ENCODE measurements around the gene TSPAN5.
A peak's percentile ranks its signal among the peaks of the same experiment; 100 is the strongest.

The TSPAN5 gene

GRCh38 chr4:98572697-98573096 is 85.7 kb downstream of the TSPAN5 start:
- Mint-ChIP-seq H3K27ac (no peak overlapping the region), H3K9me3 (no peaks in the 10 kb centered on the region), H3K27me3 (no peaks in the 10 kb centered on the region), H3K4me3 (no peak overlapping the region), H3K36me3 (peaks cover 11% of the 10 kb centered on the region), H3K4me1 (peaks cover 32% of the 10 kb centered on the region)

DNA sequence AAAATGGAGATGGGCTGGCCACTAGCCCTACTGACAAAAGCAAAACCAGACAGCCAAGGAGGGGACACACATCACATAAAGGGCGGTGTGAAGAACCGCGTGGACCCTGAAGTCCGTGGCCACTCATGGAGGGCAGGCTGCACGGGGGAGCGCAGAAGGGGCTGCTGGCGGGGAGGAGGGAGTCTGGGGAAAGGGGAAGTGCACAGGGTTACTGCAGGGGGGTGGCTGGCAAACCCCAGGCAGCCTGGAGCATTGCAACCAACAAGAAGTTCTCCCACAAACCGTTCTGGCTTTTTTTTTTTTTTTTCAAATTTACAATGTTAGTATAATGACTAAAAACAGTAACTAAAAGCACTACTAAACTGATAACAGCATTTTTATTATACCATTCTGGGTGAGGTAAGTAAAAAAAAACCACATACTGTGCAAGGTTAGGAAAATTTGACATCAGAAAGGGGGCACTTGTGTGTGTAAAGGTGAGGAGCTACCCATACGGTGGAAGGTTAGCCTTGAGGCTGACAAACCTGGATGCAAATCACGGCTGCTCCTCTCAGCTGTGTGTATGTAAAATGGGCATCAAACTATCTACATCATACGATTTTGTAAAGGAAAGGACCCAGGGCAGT is 87.1 kb downstream of the TSPAN5 start:
- H3K9me3 Mint-ChIP-seq = no peaks in the 10 kb centered on the region
- H3K27ac Mint-ChIP-seq = no peak overlapping the region
- no peak overlapping the region for H3K4me3 Mint-ChIP-seq
- no peaks in the 10 kb centered on the region for H3K27me3 Mint-ChIP-seq
- H3K4me1 Mint-ChIP-seq = peaks cover 28% of the 10 kb centered on the region
- H3K36me3 Mint-ChIP-seq = peaks cover 9% of the 10 kb centered on the region

- peaks cover 38% of the 10 kb centered on the region for H3K4me1 Mint-ChIP-seq
- peak overlapping the region; percentile 48 for H3K4me3 Mint-ChIP-seq
- H3K9me3 Mint-ChIP-seq = no peaks in the 10 kb centered on the region
- peak overlapping the region; percentile 88 for H3K27ac Mint-ChIP-seq
- H3K36me3 Mint-ChIP-seq = peaks cover 7% of the 10 kb centered on the region
- no peaks in the 10 kb centered on the region for H3K27me3 Mint-ChIP-seq
Observed at GRCh38 chr4:98570151-98570797, 88.1 kb downstream of the TSPAN5 start.

DNA sequence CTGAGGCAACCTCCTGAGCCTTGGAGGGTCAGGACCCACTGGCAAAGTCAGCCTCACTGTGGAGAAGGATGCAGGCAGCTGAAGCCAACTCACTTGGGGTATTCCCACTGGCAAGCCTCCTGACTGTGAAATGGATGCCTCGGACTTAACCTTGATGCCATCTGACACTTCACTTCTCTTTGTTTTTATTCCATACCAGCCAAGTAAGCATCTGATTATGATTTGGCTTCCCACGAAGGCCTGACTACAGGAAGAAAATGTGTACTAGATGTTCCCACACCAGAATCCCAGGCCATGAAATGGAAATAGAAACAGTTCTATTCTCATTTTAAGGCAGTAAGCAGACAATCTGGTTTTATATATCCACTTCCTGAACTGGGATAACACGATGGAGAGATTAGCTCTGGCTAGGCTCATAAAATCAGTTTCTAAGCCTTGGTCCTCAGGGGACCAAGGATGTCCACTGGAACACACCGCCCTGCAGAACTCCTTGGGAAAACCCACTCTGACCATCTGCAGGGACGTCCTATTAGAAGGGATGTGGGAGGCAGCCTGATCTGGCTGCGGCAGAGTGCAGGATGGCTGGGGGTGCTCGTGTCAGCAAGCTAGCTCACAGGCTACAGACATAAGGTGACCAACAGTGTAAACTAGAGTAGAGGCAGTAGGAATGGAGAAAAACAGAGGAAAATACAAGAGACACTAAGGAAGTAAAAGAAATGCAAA is 89.3 kb downstream of the TSPAN5 start:
- H3K4me3 Mint-ChIP-seq = no peak overlapping the region
- no peak overlapping the region for H3K27ac Mint-ChIP-seq
- no peaks in the 10 kb centered on the region for H3K27me3 Mint-ChIP-seq
- H3K36me3 Mint-ChIP-seq = peaks cover 2% of the 10 kb centered on the region
- H3K4me1 Mint-ChIP-seq = peaks cover 39% of the 10 kb centered on the region
- H3K9me3 Mint-ChIP-seq = no peaks in the 10 kb centered on the region

DNA sequence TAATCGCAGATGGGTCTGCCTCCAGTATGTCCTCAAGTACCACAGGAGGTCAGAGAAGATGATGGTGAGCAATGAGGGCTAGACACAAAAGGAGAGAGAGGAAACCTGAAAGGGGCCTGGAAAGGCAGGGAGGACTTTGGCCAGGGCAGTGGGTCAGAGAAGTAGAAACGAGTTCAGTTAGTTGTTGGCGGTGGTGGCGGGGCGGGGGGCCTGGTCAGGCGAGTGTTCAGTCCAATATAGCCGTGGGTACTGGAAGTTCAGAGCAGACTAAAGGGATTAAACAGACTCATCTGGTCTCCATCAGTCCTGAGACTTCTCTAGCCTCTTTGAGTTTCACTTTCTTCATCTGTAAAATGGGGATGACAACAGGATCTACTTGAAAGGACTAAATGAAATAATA is 90.8 kb downstream of the TSPAN5 start:
- Mint-ChIP-seq H3K4me3 (no peak overlapping the region), H3K36me3 (peaks cover 1% of the 10 kb centered on the region), H3K4me1 (peaks cover 37% of the 10 kb centered on the region), H3K27ac (no peak overlapping the region), H3K27me3 (no peaks in the 10 kb centered on the region), H3K9me3 (no peaks in the 10 kb centered on the region)

GRCh38 chr4:98566361-98567008 is 91.9 kb downstream of the TSPAN5 start:
- Mint-ChIP-seq H3K36me3 (peaks cover 1% of the 10 kb centered on the region), H3K4me3 (no peak overlapping the region), H3K27me3 (no peaks in the 10 kb centered on the region), H3K9me3 (no peaks in the 10 kb centered on the region), H3K27ac (no peak overlapping the region), H3K4me1 (peaks cover 37% of the 10 kb centered on the region)

DNA sequence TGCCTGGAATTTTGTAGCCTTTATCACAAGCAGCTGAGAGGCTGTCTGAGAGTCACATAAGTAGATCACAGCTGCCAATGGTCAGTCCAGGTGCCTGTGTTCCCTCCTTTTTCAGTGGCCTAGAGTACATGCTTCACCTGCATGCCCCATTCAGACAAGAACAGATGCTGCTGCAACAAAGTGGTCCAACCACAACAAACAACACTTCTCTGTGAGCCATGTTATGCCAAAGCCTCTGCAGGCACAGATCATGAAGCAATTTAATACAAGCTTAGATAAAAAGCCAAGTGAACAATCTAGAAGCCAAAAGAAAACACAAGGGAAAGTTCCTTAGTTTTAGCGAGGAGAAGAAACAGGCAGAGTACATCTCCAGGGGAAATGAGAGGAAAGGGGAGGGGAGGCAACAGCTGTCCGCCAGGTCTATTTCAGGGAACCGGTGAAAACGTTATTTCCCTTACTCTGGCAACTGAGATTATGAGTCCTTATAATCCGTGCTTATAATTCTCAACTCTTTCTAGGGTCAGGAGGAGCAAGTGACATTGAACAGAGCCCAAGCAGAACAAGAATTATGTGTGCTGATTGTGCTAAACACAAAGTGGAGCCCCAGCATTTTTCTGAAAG is 92.6 kb downstream of the TSPAN5 start:
- H3K27ac Mint-ChIP-seq = peak overlapping the region; percentile 19
- no peaks in the 10 kb centered on the region for H3K27me3 Mint-ChIP-seq
- no peak overlapping the region for H3K4me3 Mint-ChIP-seq
- peaks cover 30% of the 10 kb centered on the region for H3K4me1 Mint-ChIP-seq
- peaks cover 1% of the 10 kb centered on the region for H3K36me3 Mint-ChIP-seq
- H3K9me3 Mint-ChIP-seq = no peaks in the 10 kb centered on the region

DNA sequence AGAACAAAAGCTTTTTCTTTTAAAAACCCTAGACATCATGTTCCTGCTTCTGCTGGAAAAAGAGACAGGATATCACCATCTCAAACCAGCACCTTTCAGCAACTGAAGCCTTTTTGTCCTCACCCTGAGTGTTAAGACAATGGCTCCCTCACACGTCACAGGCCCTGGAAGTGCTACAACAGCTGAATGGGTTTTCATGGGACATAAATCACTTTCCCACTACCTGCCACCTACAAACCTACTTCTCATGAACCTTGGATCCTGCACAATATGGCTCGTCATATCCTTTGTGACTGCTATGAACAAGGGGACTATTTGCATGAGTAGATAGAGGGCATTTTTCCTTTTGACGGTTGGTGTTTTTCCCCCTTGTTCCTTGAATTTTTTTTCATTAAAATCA is 93.6 kb downstream of the TSPAN5 start:
- peaks cover 23% of the 10 kb centered on the region for H3K4me1 Mint-ChIP-seq
- no peaks in the 10 kb centered on the region for H3K27me3 Mint-ChIP-seq
- H3K36me3 Mint-ChIP-seq = peaks cover 1% of the 10 kb centered on the region
- no peak overlapping the region for H3K27ac Mint-ChIP-seq
- H3K9me3 Mint-ChIP-seq = no peaks in the 10 kb centered on the region
- H3K4me3 Mint-ChIP-seq = no peak overlapping the region

- peaks cover 1% of the 10 kb centered on the region for H3K36me3 Mint-ChIP-seq
- no peak overlapping the region for H3K27ac Mint-ChIP-seq
- H3K27me3 Mint-ChIP-seq = no peaks in the 10 kb centered on the region
Observed at GRCh38 chr4:98560321-98560720, 98.1 kb downstream of the TSPAN5 start.

DNA sequence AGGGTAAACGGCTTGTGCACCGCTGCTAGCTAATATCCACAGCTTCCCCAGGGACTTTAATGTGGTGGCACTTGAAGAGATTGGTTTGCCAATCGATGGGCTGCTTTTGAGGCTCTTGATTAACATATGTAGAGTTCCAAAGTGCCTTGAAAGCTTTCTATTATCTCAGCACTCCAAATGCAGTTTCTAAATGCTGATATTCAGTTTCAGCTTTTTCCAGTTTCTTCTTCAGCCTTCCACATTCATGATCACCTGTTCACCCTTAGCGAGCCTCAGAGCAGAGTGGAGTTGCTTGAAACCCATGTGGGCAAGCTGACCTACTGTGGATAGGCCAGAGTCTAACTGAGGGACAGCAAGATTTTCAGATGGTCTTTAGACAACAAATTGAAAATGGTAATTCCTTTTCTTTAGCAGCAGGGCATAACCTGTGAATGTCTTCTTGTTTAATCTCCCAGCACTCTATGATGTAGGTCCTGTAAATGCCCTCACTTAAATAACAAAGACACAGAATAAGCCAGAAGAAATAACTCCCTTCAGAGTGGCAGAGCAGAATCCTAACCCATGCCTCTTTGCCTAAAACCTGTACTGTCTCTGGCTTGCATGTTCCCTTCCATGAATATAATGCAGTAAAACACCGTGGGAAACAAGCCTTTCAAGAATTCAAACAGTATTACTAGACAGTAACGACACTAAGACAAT is 99.8 kb downstream of the TSPAN5 start:
- H3K27ac Mint-ChIP-seq = no peak overlapping the region
- H3K27me3 Mint-ChIP-seq = no peaks in the 10 kb centered on the region
- no peaks in the 10 kb centered on the region for H3K9me3 Mint-ChIP-seq

More at GRCh38 chr4:98560321-98560720, 98.1 kb downstream of the TSPAN5 start:
- Mint-ChIP-seq H3K4me3 (no peak overlapping the region), H3K9me3 (no peaks in the 10 kb centered on the region), H3K4me1 (peaks cover 26% of the 10 kb centered on the region)

DNA sequence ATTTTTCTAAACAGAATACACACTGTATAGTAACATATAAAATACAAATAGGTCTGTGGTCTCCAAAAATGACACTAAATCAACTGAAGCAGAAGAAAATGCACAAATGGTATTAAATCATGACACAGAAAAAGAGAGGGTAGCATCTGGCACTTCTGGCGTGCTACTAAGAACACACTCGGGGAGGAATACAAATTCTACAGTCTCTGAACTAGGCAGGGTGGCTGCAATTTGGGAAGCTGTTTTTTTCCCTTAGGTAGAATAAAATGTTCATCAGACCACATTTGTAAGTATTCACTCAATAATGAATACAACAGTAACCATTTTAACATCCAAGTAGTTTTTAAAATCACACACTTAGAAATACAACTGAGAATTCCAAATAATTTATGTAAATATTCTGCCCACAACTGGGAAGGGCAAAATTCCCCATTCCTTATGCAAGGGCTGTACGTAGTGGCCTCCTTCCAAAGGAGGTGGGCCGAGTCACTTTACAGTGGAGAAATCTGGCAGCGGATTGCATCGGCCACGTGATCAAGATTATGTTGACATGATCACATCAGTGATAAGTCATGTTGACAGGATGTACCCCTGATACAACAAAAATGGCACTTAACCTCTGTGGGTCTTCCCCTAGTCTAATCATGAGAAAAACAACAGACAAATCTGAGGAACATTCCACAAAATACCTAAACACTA is 101.1 kb downstream of the TSPAN5 start:
- H3K27ac Mint-ChIP-seq = no peak overlapping the region
- no peak overlapping the region for H3K4me3 Mint-ChIP-seq
- H3K36me3 Mint-ChIP-seq = peaks cover 5% of the 10 kb centered on the region
- peaks cover 28% of the 10 kb centered on the region for H3K4me1 Mint-ChIP-seq
- no peaks in the 10 kb centered on the region for H3K27me3 Mint-ChIP-seq
- no peaks in the 10 kb centered on the region for H3K9me3 Mint-ChIP-seq

More for the DNA sequence above, 99.8 kb downstream of the TSPAN5 start:
- H3K36me3 Mint-ChIP-seq = peaks cover 5% of the 10 kb centered on the region
- no peak overlapping the region for H3K4me3 Mint-ChIP-seq
- H3K4me1 Mint-ChIP-seq = peaks cover 28% of the 10 kb centered on the region

GRCh38 chr4:98556451-98556850 is 102.0 kb downstream of the TSPAN5 start:
- Mint-ChIP-seq H3K36me3 (peaks cover 7% of the 10 kb centered on the region), H3K4me3 (no peak overlapping the region), H3K4me1 (peaks cover 30% of the 10 kb centered on the region), H3K9me3 (peaks cover 6% of the 10 kb centered on the region), H3K27ac (no peak overlapping the region), H3K27me3 (no peaks in the 10 kb centered on the region)

- H3K9me3 Mint-ChIP-seq = peaks cover 6% of the 10 kb centered on the region
Observed at GRCh38 chr4:98555798-98556445, 102.5 kb downstream of the TSPAN5 start.

More at GRCh38 chr4:98555798-98556445, 102.5 kb downstream of the TSPAN5 start:
- Mint-ChIP-seq H3K4me3 (no peak overlapping the region), H3K27me3 (no peaks in the 10 kb centered on the region), H3K36me3 (peaks cover 10% of the 10 kb centered on the region), H3K27ac (peak overlapping the region; percentile 19), H3K4me1 (peaks cover 30% of the 10 kb centered on the region)

Data from activated naive CD4-positive, alpha-beta T cell treated with anti-CD3 and anti-CD28 coated beads, Interleukin-2, amount 50 U/mL, for 24 hours (primary cell).